ENCODE results near the gene EXOC6B. TPM values are rescaled to one million over a fixed set of nuclear protein-coding genes. Genes with fewer than 3 reads are reported as not detected.

Gene EXOC6B
- total and polyA plus RNA-seq, 9 of the 15 experiments (the other 6 are each of a cell fraction or from before 2014, with no cell fraction given) = 0.28 to 4.2 (median 2.0) TPM

- in situ Hi-C loops (cut with MboI) = no loop called here
Observed at GRCh38 chr2:72361521-72361920, 464.3 kb downstream of the EXOC6B start.

More at GRCh38 chr2:72361521-72361920, 464.3 kb downstream of the EXOC6B start:
- H2AFZ ChIP-seq (ENCODE audit: low read depth, low read length) = no peak overlapping the region
- H3K4me1 ChIP-seq (replicated peaks in 1 of 2; ENCODE audit: control insufficient read depth in 2 of 2, insufficient read depth in 2 of 2, low read length in 2 of 2) = no peaks in the 10 kb centered on the region
- TF ChIP-seq ZNF277 (CRISPR knock-in tag; IDR thresholded peaks at IDR 0.05; ENCODE audit: borderline replicate concordance) (no peak), ZC3H8 (IDR thresholded peaks at IDR 0.05) (no peak), FIP1L1 (IDR thresholded peaks at IDR 0.05; ENCODE audit: low read depth, low read length, poor library complexity, severe bottlenecking) (no peak), POLR2B (IDR thresholded peaks at IDR 0.05; ENCODE audit: low read depth, partially characterized antibody) (no peak), ZNF384 (IDR thresholded peaks at IDR 0.05; ENCODE audit: low read depth, low read length) (no peak), SIN3B (IDR thresholded peaks at IDR 0.05; ENCODE audit: low read depth) (no peak), HNRNPH1 (optimal IDR thresholded peaks at IDR 0.05; ENCODE audit: low read depth, low read length) (no peak), ZNF184 (CRISPR knock-in tag; IDR thresholded peaks at IDR 0.05) (no peak), PCBP2 (IDR thresholded peaks at IDR 0.05; ENCODE audit: low read depth, low read length, poor library complexity, severe bottlenecking) (no peak), ZBED1 (IDR thresholded peaks at IDR 0.05) (no peak)
- ATAC-seq (no peak), DNase-seq (ENCODE audit: extremely low read depth in 1 of 4, low spot score in 3 of 4) (no peak), FAIRE-seq (no peak)
- no TSS peak for BruUV-seq (replicated peaks)
- H3K9me3 ChIP-seq (replicated peaks; ENCODE audit: control insufficient read depth, insufficient read depth, low read depth, low read length) = no peaks in the 10 kb centered on the region
- no peak overlapping the region for H3K27ac ChIP-seq (ENCODE audit: extremely low read depth, low read depth, low read length)
- no peak overlapping the region for H3K9ac ChIP-seq (ENCODE audit: insufficient read depth in 1 of 2, low read depth in 2 of 2, low read length in 2 of 2)
- POLR2A ChIA-PET = no interaction called here
- H4K20me1 ChIP-seq (replicated peaks; ENCODE audit: control insufficient read depth, insufficient read depth, low read length) = no peaks in the 10 kb centered on the region
- no peak overlapping the region for H3K4me3 ChIP-seq
- WGBS (ENCODE audit: insufficient coverage, low coverage, missing lambda C conversion rate) = 0% methylated on average over 2 of the region's 2 CpGs
- H3K4me2 ChIP-seq (ENCODE audit: insufficient read depth, low read length) = no peak overlapping the region
- intact Hi-C loops (cut with micrococcal nuclease) = no loop called here
- no peaks in the 10 kb centered on the region for H3K36me3 ChIP-seq (ENCODE audit: control insufficient read depth, insufficient read depth, low read length)
- CTCF ChIA-PET (ENCODE audit: low intra/inter-chr PET ratio) = no interaction called here
- no peaks in the 10 kb centered on the region for H3K79me2 ChIP-seq (ENCODE audit: control insufficient read depth, insufficient read depth, low read length)
- H3K27me3 ChIP-seq (ENCODE audit: control insufficient read depth in 2 of 2, insufficient read depth in 2 of 2, low read length in 2 of 2) = no peaks in the 10 kb centered on the region
- no peaks in the 10 kb centered on the region for H3K9me1 ChIP-seq (ENCODE audit: control insufficient read depth, insufficient read depth, low read length)

All from K562 (cell line).